AG04449 (cell line): ENCODE results near the gene VWA2.

ENCODE experiments used
- CTCF ChIA-PET: fragments of 350-600 bp; formaldehyde crosslinking; extraction: SDS; loops from one replicate; lab custom pipeline; 2021; ENCODE audit warnings: antibody characterized with exemption; lab: Yijun Ruan, JAX
- POLR2A ChIA-PET: fragments of 400-600, 350-600 bp; formaldehyde crosslinking; extraction: SDS; loops from one replicate; lab custom pipeline; 2020; ENCODE audit warnings: antibody characterized with exemption, inconsistent platforms; lab: Yijun Ruan, JAX
- DNase-seq: peaks from one replicate; pipeline ENCODE4 v3.0.0-alpha.2; 2010; ENCODE audit warnings: low read depth, low spot score
- H3K4me3 ChIP-seq: 2 replicates; pipeline ENCODE4 v1.5.1; 2011; ENCODE audit warnings: low read depth, mild to moderate bottlenecking, control low read depth, low read length
- TF ChIP-seq, protein P1 (sequence below): IDR thresholded peaks from one replicate; pipeline ENCODE4 v1.5.1; 2011; ENCODE audit warnings: mild to moderate bottlenecking, moderate library complexity, low read length, control low read depth, inconsistent platforms; ENCODE audit not compliant: insufficient read depth; ENCODE audit errors: missing control alignments

The VWA2 gene

DNA sequence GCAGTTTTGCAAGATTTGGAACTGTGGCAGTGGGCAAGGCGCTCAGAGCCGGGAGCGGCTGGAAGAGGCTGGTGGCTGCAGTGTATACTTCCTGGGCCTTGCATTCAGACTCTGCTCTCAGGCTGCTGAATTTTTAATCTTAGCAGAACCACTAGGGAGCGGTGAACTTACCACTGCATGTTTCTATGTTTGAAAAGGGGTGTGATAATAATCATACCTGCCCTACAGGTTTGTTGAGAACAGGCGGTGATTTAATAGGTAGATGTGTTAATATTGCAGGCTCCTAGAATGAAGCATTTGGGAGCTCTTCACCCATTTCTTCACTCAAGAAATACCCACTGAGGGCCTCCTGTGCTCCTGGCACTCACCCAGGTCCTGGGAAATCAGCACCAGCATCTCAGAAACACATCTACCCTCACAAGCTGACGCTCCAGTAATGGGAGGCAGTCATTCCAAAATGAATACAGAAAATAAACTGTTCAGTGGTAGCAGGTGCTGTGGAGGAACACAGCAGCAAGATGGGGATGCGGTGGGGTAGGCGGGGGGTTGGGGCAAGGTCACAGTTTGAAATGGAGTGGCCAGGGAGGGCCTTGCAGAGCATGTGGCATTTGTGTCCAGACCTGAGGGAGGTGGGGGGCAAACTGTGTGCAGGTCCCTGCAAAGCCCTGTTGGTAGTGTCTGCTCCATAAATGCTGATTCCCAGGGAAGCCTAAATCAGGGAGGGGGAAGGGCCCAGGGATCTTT lies 41.0 kb downstream of the VWA2 start:
- POLR2A ChIA-PET = no interaction called here
- TF ChIP-seq, protein P1, sequence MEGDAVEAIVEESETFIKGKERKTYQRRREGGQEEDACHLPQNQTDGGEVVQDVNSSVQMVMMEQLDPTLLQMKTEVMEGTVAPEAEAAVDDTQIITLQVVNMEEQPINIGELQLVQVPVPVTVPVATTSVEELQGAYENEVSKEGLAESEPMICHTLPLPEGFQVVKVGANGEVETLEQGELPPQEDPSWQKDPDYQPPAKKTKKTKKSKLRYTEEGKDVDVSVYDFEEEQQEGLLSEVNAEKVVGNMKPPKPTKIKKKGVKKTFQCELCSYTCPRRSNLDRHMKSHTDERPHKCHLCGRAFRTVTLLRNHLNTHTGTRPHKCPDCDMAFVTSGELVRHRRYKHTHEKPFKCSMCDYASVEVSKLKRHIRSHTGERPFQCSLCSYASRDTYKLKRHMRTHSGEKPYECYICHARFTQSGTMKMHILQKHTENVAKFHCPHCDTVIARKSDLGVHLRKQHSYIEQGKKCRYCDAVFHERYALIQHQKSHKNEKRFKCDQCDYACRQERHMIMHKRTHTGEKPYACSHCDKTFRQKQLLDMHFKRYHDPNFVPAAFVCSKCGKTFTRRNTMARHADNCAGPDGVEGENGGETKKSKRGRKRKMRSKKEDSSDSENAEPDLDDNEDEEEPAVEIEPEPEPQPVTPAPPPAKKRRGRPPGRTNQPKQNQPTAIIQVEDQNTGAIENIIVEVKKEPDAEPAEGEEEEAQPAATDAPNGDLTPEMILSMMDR = no peak
- CTCF ChIA-PET = interaction anchor here (1.0 kb wide), 1 partner anchor 175 kb away, joined by 3 read pairs; no protein-coding TSS in a partner anchor
- no peak for DNase-seq
- no peak overlapping the region for H3K4me3 ChIP-seq

GRCh38 chr10:114281006-114281405 lies 42.0 kb downstream of the VWA2 start:
- TF ChIP-seq, protein P1 = no peak
- POLR2A ChIA-PET = no interaction called here
- H3K4me3 ChIP-seq = no peak overlapping the region
- CTCF ChIA-PET = no interaction called here
- no peak for DNase-seq

GRCh38 chr10:114281461-114281860 lies 42.4 kb downstream of the VWA2 start:
- H3K4me3 ChIP-seq = no peak overlapping the region
- ChIA-PET CTCF (no interaction called here), POLR2A (no interaction called here)
- DNase-seq = no peak
- TF ChIP-seq, protein P1 = no peak

DNA sequence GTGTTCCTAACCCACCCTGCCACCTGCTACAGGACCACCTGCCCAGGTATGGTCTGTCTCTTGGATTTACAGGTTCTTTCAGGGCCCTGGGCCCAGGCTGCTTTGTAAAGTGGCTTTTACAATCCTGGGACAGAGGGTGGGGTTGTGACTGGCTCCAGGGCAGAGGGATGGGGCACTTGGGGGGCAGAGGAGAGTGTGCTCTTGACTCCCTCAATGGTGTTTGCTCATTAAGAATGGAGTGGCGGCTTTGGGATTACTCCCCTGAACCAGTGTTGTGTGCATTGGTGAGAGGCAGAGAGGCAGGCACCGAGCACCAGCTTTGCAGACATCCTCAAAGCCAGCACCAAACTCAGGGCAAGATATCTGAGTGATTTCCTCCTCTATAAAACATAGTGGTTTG lies 43.5 kb downstream of the VWA2 start:
- H3K4me3 ChIP-seq = no peak overlapping the region
- TF ChIP-seq, protein P1 = no peak
- CTCF ChIA-PET = no interaction called here
- no peak for DNase-seq
- POLR2A ChIA-PET = no interaction called here

DNA sequence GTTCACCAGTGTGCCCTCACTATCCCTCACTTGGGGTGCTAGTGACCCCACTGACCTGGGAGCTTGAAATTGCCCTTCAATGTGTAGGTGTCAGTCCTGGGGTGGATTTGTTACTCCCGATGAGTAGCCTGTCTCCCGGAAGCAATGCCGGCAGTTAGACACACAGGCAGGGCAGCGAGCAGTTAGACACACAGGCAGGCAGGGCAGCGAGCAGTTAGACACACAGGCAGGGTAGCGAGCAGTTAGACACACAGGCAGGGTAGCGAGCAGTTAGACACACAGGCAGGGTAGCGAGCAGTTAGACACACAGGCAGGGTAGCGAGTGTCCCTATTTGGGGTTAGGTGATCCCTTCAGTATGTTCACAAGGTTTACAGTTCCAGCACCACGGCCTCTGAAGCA lies 44.0 kb downstream of the VWA2 start:
- TF ChIP-seq, protein P1 = no peak
- H3K4me3 ChIP-seq = no peak overlapping the region
- DNase-seq = no peak
- ChIA-PET CTCF (interaction anchor here (1.7 kb wide), 1 partner anchor 21 kb away, joined by 10 read pairs; no protein-coding TSS in a partner anchor), POLR2A (no interaction called here)

DNA sequence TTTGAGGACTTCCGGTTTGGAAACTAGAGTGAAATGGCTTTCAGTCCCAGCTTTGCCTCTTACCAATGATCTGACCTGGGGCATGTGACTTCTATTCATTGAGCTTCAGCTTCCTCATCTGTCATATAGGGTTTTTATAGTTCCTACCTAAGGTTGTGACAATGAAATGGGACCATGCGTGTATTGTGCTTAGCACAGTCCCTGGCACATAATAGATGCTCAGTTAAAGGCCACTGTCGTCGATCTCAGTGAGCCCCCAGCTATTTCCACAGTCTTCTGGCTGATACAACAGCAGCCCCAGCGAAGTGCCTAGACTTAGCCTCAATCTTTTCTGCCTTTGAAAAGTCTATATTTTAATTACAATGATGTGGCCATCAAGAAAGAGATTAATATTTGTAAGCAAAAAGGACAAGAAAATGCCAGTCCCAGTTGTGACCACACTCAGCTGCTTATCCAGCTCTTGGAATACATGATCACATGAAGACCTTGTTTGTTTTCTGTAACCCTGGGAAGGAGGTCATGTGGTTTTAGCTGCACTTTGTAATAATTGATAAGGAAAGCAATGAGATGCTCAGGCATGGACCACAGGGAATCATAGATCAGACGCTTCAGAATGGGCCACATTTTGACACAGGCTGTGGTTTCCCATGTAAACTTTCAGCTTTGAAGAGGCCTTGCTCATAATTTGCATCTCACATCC lies 44.6 kb downstream of the VWA2 start:
- POLR2A ChIA-PET = no interaction called here
- TF ChIP-seq, protein P1 = no peak

More for the DNA sequence above, 44.6 kb downstream of the VWA2 start:
- no peak for DNase-seq
- CTCF ChIA-PET = interaction anchor here (1.7 kb wide), 1 partner anchor 20 kb away, joined by 10 read pairs; no protein-coding TSS in a partner anchor
- H3K4me3 ChIP-seq = no peak overlapping the region
